Uterus (tissue), 2 donors: ENCODE data around the gene TBC1D5.

ENCODE experiments used
- POLR2A ChIP-seq, 2 donors: fragments of 450-650 bp; IDR thresholded peaks; one replicate each; pipeline ENCODE4 v1.6.1; 2016; ENCODE audit warnings: antibody characterized with exemption in 2 of 2, mild to moderate bottlenecking in 1 of 2, moderate library complexity in 1 of 2
- TF ChIP-seq, protein P1 (sequence below), 4 experiments: fragments of 200-600 bp in 2 of 4; fragments of 450-650 bp in 2 of 4; sonication (generic) in 2 of 4; IDR thresholded peaks; one replicate each; pipeline ENCODE4 v1.5.1; 2016 to 2019; ENCODE audit warnings: antibody characterized with exemption in 4 of 4, mild to moderate bottlenecking in 2 of 4, moderate library complexity in 1 of 4

DNA sequence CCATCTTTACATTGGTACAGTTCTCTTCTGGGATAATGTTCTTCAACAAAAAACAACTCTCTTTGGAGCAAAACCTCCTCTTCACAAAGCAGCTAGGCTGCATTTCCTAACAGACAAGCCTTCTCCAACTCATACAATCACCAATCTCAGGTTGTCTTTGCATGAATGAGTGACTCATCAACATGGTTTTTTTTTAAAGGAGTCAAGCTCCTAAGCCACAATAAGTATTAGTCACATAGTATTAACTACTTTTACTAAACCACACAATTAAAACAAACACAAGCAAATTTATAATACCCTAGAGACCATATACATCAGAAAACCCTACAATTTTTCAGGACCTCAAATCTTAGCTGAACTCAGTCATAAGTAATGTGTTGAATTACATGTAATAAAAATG is 137.4 kb downstream of the TBC1D5 start:
- TF ChIP-seq, protein P1, sequence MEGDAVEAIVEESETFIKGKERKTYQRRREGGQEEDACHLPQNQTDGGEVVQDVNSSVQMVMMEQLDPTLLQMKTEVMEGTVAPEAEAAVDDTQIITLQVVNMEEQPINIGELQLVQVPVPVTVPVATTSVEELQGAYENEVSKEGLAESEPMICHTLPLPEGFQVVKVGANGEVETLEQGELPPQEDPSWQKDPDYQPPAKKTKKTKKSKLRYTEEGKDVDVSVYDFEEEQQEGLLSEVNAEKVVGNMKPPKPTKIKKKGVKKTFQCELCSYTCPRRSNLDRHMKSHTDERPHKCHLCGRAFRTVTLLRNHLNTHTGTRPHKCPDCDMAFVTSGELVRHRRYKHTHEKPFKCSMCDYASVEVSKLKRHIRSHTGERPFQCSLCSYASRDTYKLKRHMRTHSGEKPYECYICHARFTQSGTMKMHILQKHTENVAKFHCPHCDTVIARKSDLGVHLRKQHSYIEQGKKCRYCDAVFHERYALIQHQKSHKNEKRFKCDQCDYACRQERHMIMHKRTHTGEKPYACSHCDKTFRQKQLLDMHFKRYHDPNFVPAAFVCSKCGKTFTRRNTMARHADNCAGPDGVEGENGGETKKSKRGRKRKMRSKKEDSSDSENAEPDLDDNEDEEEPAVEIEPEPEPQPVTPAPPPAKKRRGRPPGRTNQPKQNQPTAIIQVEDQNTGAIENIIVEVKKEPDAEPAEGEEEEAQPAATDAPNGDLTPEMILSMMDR (IDR thresholded peaks at IDR 0.05) = no peak
- TF ChIP-seq POLR2A (IDR thresholded peaks at IDR 0.05) = no peak
